Activated CD4-positive, alpha-beta T cell treated with anti-CD3 and anti-CD28 coated beads for 48 hours (primary cell): ENCODE measurements around the gene LRRC23.

Experiments used
- DNase-seq: peaks from one replicate; pipeline ENCODE4 v3.0.0-alpha.2; 2020

LRRC23 gene

DNA sequence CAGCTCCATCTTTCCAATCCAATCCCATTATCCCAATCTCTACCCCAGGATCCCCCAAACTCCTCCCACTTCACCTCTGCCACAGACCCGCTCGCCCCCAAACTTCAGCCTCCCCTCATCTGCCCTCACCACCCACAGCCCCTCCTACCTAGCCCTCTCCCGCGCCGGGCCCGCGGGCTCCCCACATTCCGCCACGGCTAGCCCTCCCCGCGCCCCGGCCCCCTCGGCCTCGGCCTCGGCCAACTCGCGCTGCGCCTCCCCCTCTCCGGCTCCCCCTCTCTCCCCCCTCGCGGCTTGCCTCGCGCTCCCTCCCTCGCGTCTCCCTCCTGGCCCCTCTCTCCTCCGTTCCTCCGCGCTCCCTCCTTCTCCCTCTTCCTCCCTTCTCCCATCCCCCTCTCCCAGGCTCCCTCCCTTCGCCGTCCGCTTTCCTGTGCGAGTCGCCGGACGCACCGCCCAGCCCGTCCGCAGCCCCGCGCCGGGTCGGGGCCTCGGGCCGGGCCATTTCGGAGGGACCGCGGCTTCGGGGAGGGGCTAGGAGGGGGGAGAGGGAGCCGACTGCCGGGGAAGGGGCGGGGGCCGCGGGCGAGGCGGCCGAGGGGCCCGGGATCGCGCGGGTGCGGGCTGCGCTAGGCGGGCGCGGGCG, 22.9 kb downstream of the LRRC23 start, which contains the start of gene ATN1:
Gene ATN1, plus strand, starts transcription at position 581 of the 643 bp plus-strand sequence. CDS start 6,043 bp downstream, outside the sequence.
- peak; percentile 56 for DNase-seq

DNA sequence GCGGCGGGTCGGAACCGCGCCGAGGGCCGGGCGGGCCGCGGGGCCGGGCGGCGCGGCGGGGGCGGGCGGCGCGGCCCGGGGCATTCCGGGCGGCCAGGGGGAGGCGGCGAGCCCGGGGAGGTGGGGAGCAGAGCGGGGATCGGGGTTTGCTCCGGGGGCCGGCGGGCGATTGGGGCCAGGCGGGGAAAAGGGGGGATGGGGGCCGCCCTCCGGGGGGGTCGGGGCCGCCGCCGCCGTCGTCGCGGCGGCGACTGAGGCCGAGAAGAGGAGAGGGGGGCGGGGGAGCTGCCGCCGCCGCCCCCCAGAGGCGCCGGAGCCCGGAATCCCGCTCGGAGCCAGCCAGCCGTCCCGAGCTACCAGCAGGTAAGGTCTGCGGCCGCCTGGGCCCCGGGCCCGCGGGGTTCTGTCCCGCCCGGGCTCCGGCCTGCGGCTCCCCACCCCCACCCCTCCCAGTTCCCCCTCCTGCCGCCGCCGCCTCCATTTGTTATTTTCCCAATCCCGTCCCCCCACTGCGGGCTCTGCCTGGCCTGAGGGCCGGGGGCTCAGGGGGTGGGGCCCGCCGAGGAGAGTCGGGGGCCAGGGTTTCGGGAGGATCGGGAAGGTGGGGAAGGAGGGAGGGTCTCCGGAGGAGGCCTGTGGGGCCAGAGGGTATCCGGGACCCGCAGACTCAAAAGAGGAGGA, 23.5 kb downstream of the LRRC23 start:
- DNase-seq = no peak

DNA sequence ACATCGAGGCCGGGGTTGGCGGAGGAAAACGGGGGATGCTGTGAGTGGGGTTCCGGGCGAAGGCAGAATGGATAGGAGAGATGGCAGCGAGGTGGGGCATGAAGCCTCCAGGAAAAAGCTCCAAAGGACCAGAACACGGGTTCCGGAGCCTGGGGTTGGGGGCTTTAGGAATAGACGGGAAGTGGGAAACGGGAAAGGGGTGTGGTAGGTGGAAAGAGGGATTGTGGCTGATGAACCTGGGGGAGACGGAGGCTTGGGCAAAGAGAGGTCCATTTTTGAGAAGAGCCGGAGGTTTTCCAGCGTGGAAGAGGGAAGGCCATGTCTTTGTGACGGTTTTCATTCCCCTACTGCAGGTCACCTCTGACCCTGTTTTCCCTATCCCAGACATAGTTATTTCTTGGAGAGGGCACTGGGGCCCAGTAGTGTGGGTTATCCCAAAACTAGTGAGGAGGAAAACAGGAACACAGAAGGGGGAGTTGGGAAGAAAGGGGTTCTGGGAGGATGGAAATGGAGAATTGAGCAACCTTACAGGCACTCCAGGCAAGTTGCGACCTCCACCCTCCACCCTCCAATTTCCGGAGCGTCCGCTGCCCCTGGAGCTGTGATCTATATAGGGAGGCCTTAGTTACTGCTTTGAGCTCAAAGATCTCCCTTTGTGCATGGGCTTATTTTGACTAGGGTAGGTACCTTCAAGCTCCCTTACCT, 24.2 kb downstream of the LRRC23 start:
- no peak for DNase-seq

- DNase-seq = no peak
These were observed 25.1 kb downstream of the LRRC23 start for GRCh38 chr12:6929466-6930452.

DNA sequence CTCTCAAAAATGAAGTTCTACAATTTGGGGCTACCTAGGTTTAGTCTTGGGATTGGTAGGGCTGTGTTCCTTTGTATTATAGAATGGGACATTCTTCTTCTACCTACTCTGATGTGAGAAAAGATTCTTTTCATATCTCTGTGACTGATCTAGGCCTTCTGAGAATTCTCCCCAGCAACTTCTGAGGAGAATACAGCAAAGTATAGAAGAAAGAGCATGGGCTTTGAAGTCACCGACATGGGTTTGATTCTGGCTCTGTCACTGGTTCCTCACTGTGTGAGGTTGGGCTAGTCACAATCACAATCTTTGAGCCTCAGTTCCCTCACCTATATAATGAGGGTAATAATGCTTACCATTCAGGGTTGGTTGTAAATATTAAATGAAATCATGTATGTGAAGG, 28.1 kb downstream of the LRRC23 start:
- DNase-seq = no peak

- DNase-seq = no peak
These were observed 29.5 kb downstream of the LRRC23 start for GRCh38 chr12:6934110-6934509.

DNA sequence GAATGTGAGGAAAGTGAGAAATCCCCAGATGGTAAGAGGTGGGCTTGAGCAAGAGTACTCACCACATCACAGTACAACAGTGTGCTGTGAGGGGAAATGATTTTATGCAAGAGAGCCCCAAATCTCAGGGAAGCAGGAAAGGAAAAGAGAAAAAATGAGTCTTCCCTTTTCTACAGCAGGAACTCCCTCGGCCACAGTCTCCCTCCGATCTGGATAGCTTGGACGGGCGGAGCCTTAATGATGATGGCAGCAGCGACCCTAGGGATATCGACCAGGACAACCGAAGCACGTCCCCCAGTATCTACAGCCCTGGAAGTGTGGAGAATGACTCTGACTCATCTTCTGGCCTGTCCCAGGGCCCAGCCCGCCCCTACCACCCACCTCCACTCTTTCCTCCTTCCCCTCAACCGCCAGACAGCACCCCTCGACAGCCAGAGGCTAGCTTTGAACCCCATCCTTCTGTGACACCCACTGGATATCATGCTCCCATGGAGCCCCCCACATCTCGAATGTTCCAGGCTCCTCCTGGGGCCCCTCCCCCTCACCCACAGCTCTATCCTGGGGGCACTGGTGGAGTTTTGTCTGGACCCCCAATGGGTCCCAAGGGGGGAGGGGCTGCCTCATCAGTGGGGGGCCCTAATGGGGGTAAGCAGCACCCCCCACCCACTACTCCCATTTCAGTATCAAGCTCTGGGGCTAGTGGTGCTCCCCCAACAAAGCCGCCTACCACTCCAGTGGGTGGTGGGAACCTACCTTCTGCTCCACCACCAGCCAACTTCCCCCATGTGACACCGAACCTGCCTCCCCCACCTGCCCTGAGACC, 31.0 kb downstream of the LRRC23 start:
- DNase-seq = no peak

DNA sequence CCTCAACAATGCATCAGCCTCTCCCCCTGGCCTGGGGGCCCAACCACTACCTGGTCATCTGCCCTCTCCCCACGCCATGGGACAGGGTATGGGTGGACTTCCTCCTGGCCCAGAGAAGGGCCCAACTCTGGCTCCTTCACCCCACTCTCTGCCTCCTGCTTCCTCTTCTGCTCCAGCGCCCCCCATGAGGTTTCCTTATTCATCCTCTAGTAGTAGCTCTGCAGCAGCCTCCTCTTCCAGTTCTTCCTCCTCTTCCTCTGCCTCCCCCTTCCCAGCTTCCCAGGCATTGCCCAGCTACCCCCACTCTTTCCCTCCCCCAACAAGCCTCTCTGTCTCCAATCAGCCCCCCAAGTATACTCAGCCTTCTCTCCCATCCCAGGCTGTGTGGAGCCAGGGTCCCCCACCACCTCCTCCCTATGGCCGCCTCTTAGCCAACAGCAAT, 31.6 kb downstream of the LRRC23 start:
- no peak for DNase-seq

DNA sequence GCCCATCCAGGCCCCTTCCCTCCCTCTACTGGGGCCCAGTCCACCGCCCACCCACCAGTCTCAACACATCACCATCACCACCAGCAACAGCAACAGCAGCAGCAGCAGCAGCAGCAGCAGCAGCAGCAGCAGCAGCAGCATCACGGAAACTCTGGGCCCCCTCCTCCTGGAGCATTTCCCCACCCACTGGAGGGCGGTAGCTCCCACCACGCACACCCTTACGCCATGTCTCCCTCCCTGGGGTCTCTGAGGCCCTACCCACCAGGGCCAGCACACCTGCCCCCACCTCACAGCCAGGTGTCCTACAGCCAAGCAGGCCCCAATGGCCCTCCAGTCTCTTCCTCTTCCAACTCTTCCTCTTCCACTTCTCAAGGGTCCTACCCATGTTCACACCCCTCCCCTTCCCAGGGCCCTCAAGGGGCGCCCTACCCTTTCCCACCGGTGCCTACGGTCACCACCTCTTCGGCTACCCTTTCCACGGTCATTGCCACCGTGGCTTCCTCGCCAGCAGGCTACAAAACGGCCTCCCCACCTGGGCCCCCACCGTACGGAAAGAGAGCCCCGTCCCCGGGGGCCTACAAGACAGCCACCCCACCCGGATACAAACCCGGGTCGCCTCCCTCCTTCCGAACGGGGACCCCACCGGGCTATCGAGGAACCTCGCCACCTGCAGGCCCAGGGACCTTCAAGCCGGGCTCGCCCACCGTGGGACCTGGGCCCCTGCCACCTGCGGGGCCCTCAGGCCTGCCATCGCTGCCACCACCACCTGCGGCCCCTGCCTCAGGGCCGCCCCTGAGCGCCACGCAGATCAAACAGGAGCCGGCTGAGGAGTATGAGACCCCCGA, 32.2 kb downstream of the LRRC23 start:
- DNase-seq = peak; percentile 76

- DNase-seq = peak; percentile 95
These were observed 33.1 kb downstream of the LRRC23 start for GRCh38 chr12:6937481-6938352.

- no peak for DNase-seq
These were observed 34.0 kb downstream of the LRRC23 start for GRCh38 chr12:6938353-6939190.

DNA sequence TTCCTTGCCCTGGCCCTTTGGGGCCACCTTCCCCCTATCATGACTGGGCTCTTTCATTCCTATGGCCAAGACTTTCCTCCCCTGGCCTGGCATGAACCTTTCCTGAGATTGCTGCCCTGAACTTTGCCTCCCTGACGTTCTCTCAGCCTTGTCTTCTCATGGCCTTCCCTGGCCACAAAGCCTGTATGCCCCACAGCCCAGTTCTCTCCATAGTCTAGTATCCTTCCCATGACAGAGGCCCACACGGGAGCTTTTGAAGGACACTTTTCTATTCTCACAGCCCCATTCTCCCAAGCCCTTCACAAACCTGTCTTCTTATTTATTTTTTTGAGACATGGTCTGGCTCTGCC, 34.5 kb downstream of the LRRC23 start:
- DNase-seq = no peak

GRCh38 chr12:6941267-6941666, 36.6 kb downstream of the LRRC23 start:
- no peak for DNase-seq

DNA sequence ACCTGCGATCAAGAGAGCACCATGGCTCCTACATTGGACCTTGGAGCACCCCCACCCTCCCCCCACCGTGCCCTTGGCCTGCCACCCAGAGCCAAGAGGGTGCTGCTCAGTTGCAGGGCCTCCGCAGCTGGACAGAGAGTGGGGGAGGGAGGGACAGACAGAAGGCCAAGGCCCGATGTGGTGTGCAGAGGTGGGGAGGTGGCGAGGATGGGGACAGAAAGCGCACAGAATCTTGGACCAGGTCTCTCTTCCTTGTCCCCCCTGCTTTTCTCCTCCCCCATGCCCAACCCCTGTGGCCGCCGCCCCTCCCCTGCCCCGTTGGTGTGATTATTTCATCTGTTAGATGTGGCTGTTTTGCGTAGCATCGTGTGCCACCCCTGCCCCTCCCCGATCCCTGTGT, 37.2 kb downstream of the LRRC23 start:
- no peak for DNase-seq

DNA sequence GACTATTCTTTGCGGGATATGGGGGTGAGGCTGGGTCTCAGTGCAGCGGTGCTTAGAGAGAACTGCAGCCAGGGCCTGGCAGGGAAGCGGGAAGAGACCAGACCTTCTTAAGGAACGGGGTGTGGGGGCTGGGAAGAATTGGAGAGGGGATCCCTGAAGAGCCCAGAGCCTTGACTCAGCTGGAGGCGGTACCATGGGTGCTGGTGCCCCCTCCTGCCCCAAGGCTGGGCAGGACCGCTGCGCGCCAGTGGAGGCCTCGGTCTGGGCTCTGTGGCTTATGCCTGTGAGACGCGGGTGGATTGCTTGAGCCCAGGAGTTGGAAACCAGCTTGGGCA, 37.7 kb downstream of the LRRC23 start:
- no peak for DNase-seq

- DNase-seq = peak; percentile 84
These were observed 38.7 kb downstream of the LRRC23 start for GRCh38 chr12:6943389-6943721.

DNA sequence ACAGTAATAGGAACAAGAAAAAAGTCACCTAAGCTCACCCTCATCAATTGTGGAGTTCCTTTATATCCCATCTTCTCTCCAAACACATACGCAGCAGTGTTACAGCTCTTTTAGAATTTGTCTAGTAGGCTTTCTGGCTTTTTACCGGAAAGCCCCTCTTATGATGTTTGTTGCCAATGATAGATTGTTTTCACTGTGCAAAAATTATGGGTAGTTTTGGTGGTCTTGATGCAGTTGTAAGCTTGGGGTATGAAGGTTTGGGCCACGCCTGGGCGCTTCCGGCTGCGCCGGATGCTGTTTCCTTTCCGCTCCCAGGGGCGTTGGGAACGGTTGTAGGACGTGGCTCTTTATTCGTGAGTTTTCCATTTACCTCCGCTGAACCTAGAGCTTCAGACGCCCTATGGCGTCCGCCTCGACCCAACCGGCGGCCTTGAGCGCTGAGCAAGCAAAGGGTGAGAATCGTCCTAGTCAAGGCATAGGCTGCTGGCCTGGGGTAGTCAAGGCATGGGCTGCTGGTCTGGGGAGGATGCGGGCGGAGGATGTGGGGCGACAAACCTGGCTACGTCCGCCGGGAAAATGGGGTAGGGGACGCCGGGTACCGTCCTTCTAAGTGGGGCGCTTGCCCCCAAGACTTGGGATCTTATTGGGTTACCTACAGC, 39.2 kb downstream of the LRRC23 start, which contains the start of the genes C12orf57 and RNU7-1:
Gene C12orf57, plus strand, starts transcription at position 301 of the 659 bp plus-strand sequence. Its CDS starts 100 bp downstream, at position 401.
Gene RNU7-1, plus strand, starts transcription at position 95 of the 659 bp plus-strand sequence.
- DNase-seq = peak; percentile 89
